PC-9 (cell line): ENCODE measurements around the gene RTF1.

Experiments used
- EZH2 ChIP-seq: fragments of 200-600 bp; sonication (generic); IDR thresholded peaks from 2 replicates; pipeline ENCODE4 v1.8.0; 2017; ENCODE audit warnings: antibody characterized with exemption, low read depth
- TF ChIP-seq, protein P1 (sequence below): fragments of 200-600 bp; sonication (generic); conservative IDR thresholded peaks from 2 replicates; pipeline ENCODE4 v1.6.1; 2017; ENCODE audit warnings: mixed run types, antibody characterized with exemption, mild to moderate bottlenecking, moderate library complexity

DNA sequence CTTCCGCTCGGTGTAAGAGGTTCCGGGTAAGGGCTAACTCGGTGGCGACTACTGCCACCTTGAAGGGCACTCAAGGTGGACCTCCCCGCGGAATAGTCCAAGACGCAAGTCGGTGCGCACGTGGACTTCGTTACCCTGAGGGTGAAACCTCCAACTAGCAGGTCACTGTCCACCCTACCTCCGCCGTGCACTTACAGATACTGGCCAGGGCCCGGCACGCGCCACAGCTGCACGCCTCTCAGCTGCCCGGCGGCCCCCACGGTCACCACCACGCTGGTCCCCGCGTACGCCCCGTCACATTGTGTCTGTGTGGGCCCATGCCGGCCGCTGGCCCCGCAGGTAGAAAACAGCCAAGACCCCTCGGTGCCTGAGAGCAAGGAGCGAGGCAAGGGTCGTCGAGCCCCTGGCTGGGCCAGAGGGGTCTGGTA lies 95.6 kb downstream of the RTF1 start:
- TF ChIP-seq, protein P1, sequence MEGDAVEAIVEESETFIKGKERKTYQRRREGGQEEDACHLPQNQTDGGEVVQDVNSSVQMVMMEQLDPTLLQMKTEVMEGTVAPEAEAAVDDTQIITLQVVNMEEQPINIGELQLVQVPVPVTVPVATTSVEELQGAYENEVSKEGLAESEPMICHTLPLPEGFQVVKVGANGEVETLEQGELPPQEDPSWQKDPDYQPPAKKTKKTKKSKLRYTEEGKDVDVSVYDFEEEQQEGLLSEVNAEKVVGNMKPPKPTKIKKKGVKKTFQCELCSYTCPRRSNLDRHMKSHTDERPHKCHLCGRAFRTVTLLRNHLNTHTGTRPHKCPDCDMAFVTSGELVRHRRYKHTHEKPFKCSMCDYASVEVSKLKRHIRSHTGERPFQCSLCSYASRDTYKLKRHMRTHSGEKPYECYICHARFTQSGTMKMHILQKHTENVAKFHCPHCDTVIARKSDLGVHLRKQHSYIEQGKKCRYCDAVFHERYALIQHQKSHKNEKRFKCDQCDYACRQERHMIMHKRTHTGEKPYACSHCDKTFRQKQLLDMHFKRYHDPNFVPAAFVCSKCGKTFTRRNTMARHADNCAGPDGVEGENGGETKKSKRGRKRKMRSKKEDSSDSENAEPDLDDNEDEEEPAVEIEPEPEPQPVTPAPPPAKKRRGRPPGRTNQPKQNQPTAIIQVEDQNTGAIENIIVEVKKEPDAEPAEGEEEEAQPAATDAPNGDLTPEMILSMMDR = no peak
- no peak for TF ChIP-seq EZH2
